Skin epidermis (tissue), 12 donors: ENCODE data around the gene ETFA.

Experiments
- H3K27ac ChIP-seq, 21 experiments: fragments of 200-600 bp; sonication (generic) in 11 of 21; one replicate each; pipeline ENCODE4 v1.5.0; 2020; ENCODE audit warnings: mild to moderate bottlenecking in 3 of 21, inconsistent platforms in 2 of 21, moderate library complexity in 2 of 21
- H3K4me3 ChIP-seq, 7 experiments: fragments of 200-600 bp; sonication (generic) in 2 of 7; one replicate each; pipeline ENCODE4 v1.5.0; 2020; ENCODE audit warnings: inconsistent platforms in 2 of 7, mild to moderate bottlenecking in 2 of 7, moderate library complexity in 1 of 7

The ETFA gene

GRCh38 chr15:76234337-76234889 lies 76.9 kb downstream of the ETFA start:
- H3K27ac ChIP-seq, result no peak overlapping the region
- no peak overlapping the region for H3K4me3 ChIP-seq

GRCh38 chr15:76233921-76234320 lies 77.3 kb downstream of the ETFA start:
- Histone ChIP-seq H3K4me3 (no peak overlapping the region), H3K27ac (no peak overlapping the region)

- Histone ChIP-seq H3K27ac (no peak overlapping the region), H3K4me3 (no peak overlapping the region)
Observed at GRCh38 chr15:76229266-76229665, 82.0 kb downstream of the ETFA start.

GRCh38 chr15:76223521-76223920 lies 87.7 kb downstream of the ETFA start:
- no peak overlapping the region for H3K4me3 ChIP-seq
- no peak overlapping the region for H3K27ac ChIP-seq

GRCh38 chr15:76222159-76222558 lies 89.1 kb downstream of the ETFA start:
- H3K4me3 ChIP-seq, result no peak overlapping the region
- H3K27ac ChIP-seq, result no peak overlapping the region

- Histone ChIP-seq H3K4me3 (no peak overlapping the region), H3K27ac (no peak overlapping the region)
Observed at GRCh38 chr15:76221085-76221767, 90.0 kb downstream of the ETFA start.

- Histone ChIP-seq H3K4me3 (no peak overlapping the region), H3K27ac (no peak overlapping the region)
Observed at GRCh38 chr15:76217882-76218217, 93.4 kb downstream of the ETFA start.

- Histone ChIP-seq H3K4me3 (no peak overlapping the region), H3K27ac (no peak overlapping the region)
Observed at GRCh38 chr15:76217029-76217881, 94.0 kb downstream of the ETFA start.

- H3K27ac ChIP-seq, result no peak overlapping the region
- no peak overlapping the region for H3K4me3 ChIP-seq
Observed at GRCh38 chr15:76215634-76216033, 95.6 kb downstream of the ETFA start.

- H3K4me3 ChIP-seq, result no peak overlapping the region
- no peak overlapping the region for H3K27ac ChIP-seq
Observed at GRCh38 chr15:76209942-76210341, 101.3 kb downstream of the ETFA start.

- H3K27ac ChIP-seq, result peak overlapping the region in 1 of 21 experiments; percentile 57
- no peak overlapping the region for H3K4me3 ChIP-seq
Observed at GRCh38 chr15:76209523-76209922, 101.7 kb downstream of the ETFA start.

- peak overlapping the region in 1 of 21 experiments; percentile 57 for H3K27ac ChIP-seq
- H3K4me3 ChIP-seq, result no peak overlapping the region
Observed at GRCh38 chr15:76208786-76209424, 102.4 kb downstream of the ETFA start.

GRCh38 chr15:76208084-76208785 lies 103.0 kb downstream of the ETFA start:
- H3K4me3 ChIP-seq, result no peak overlapping the region

GRCh38 chr15:76206325-76206976 lies 104.8 kb downstream of the ETFA start:
- no peak overlapping the region for H3K4me3 ChIP-seq
- no peak overlapping the region for H3K27ac ChIP-seq

More at GRCh38 chr15:76208084-76208785, 103.0 kb downstream of the ETFA start:
- peak overlapping the region in 1 of 21 experiments; percentile 2 for H3K27ac ChIP-seq

- Histone ChIP-seq H3K27ac (no peak overlapping the region), H3K4me3 (no peak overlapping the region)
Observed at GRCh38 chr15:76204916-76205460, 106.3 kb downstream of the ETFA start.

GRCh38 chr15:76204109-76204845 lies 107.0 kb downstream of the ETFA start:
- H3K4me3 ChIP-seq, result no peak overlapping the region
- H3K27ac ChIP-seq, result no peak overlapping the region

- no peak overlapping the region for H3K27ac ChIP-seq
- H3K4me3 ChIP-seq, result no peak overlapping the region
Observed at GRCh38 chr15:76203346-76204108, 107.7 kb downstream of the ETFA start.
